Heart left ventricle (tissue), 16 donors: Measurements from ENCODE around the gene LMO4. TPM values are rescaled to one million over a fixed set of nuclear protein-coding genes. Genes with fewer than 3 reads are reported as not detected.

Experiments used
- ATAC-seq, 4 donors: fragments of 200-7000 bp; cut with Tn5 transposase; one replicate each; pipeline ENCODE4 v1.9.1; 2020 to 2022; ENCODE audit warnings: moderate library complexity in 4 of 4, mild to moderate bottlenecking in 3 of 4, moderate number of reproducible peaks in 1 of 4
- DNase-seq, 5 donors: peaks; one replicate each; pipeline ENCODE4 v3.0.0-alpha.2; 2020
- H3K27ac ChIP-seq, 12 donors: fragments of 200-600 bp; sonication (generic) in 4 of 12; one replicate each; pipeline versions ENCODE4 v1.5.0 to v1.8.0; 2016 to 2022; ENCODE audit warnings: mild to moderate bottlenecking in 2 of 12
- H3K27me3 ChIP-seq, 9 donors: fragments of 200-600 bp; sonication (generic) in 2 of 9; one replicate each; pipeline versions ENCODE4 v1.5.1 to v1.8.0; 2016 to 2022; ENCODE audit warnings: mild to moderate bottlenecking in 3 of 9
- H3K36me3 ChIP-seq, 9 donors: fragments of 200-600 bp; sonication (generic) in 2 of 9; one replicate each; pipeline versions ENCODE4 v1.5.0 to v1.8.0; 2018 to 2022; ENCODE audit warnings: mild to moderate bottlenecking in 2 of 9
- H3K4me1 ChIP-seq, 12 donors: fragments of 200-600 bp; sonication (generic) in 4 of 12; one replicate each; pipeline versions ENCODE4 v1.5.0 to v1.8.0; 2016 to 2022; ENCODE audit warnings: mild to moderate bottlenecking in 3 of 12
- H3K4me3 ChIP-seq, 12 donors: fragments of 200-600 bp; sonication (generic) in 4 of 12; one replicate each; pipeline versions ENCODE4 v1.5.0 to v1.8.0; 2017 to 2022; ENCODE audit warnings: mild to moderate bottlenecking in 9 of 12, moderate library complexity in 4 of 12
- H3K9me3 ChIP-seq, 12 donors: fragments of 200-600 bp; sonication (generic) in 4 of 12; one replicate each; pipeline versions ENCODE4 v1.5.0 to v1.8.0; 2016 to 2022; ENCODE audit warnings: mild to moderate bottlenecking in 1 of 12
- CTCF ChIP-seq, 12 donors: fragments of 200-600 bp; sonication (generic) in 4 of 12; IDR thresholded peaks; one replicate each; pipeline versions ENCODE4 v1.5.0 to v1.8.0; 2018 to 2022; ENCODE audit warnings: antibody characterized with exemption in 12 of 12, mild to moderate bottlenecking in 5 of 12
- POLR2A ChIP-seq, 2 donors: fragments of 450-650 bp; IDR thresholded peaks; one replicate each; pipeline ENCODE4 v1.6.1; 2017; ENCODE audit warnings: antibody characterized with exemption in 2 of 2, mild to moderate bottlenecking in 2 of 2, moderate library complexity in 2 of 2
- WGBS, 4 donors: extraction: QIAGEN DNeasy Blood & Tissue Kit in 2 of 4; methylation state at CpG; one replicate each; pipeline versions ENCODE4 v1.1.5 to v1.1.7; 2013 to 2018; 5-methylcytosine and 5-hydroxymethylcytosine counted together
- intact Hi-C, 10 donors: fragments of 100-400 bp; cut with DNase I; formaldehyde crosslinking; loops; one replicate each; pipeline versions ENCODE4 v1.11.1 to v1.14.2; 2022
- polyA plus RNA-seq, 2 donors: library from polyadenylated mRNA; stranded (reverse); fragments of 200-250 nt; gene quantifications; one replicate each; pipeline ENCODE4 v1.2.3, GENCODE V29; 2013
- total RNA-seq, 9 donors: library from RNA; depleted of rRNA in 2 of 9; stranded (reverse); fragments of >200 nt in 2 of 9; fragmentation: NEBNext Ultra II Directional in 3 of 9; extraction: Animal tissue kit (Norgen Biotek cat#: 25700) in 3 of 9; gene quantifications; one replicate each; pipeline versions ENCODE4 v1.1.0 to v1.2.4, GENCODE V29; 2016 to 2023
- donor health status: ischemic (EF 13 %, LVEDD 7.1; RV severe dilation, severe dysfunction).
- donor health status: healthy with polysubstance abuse.
- donor health status: DM: no; HTN: yes; CAD: no.
- donor health status: DM: no; HTN: no; CAD: no.
- donor health status: ischemic (EF 25% LVEDD 6.9; RV normal size, moderate dysfunction).
- donor health status: ischemic (EF 25% LVEDD 5.7; RV mildly dilated, moderate dysfunction).
- donor health status: healthy.
- donor health status: DM: yes; HTN: yes; CAD: no.
- donor health status: ischemic (EF 35%, LVEDD 5.7; RV mildly dilated, moderate dysfunction).
- donor health status: nonischemic (EF 11% LVEDD 7.7; RV severe dilation, severe dysfunction).
- donor health status: DM: yes; HTN: yes; CAD: no.
- donor health status: PGD.
- donor health status: ischemic (EF 29% LVEDD 5.4; RV normal size, mild dysfunction).
- donor health status: nonischemic (EF 23%, LVEDD 6.1; RV moderate dilation, normal function).

The LMO4 gene
- total and polyA plus RNA-seq, 11 donors, result 23.3 to 60.7 (median 29.6) TPM

DNA sequence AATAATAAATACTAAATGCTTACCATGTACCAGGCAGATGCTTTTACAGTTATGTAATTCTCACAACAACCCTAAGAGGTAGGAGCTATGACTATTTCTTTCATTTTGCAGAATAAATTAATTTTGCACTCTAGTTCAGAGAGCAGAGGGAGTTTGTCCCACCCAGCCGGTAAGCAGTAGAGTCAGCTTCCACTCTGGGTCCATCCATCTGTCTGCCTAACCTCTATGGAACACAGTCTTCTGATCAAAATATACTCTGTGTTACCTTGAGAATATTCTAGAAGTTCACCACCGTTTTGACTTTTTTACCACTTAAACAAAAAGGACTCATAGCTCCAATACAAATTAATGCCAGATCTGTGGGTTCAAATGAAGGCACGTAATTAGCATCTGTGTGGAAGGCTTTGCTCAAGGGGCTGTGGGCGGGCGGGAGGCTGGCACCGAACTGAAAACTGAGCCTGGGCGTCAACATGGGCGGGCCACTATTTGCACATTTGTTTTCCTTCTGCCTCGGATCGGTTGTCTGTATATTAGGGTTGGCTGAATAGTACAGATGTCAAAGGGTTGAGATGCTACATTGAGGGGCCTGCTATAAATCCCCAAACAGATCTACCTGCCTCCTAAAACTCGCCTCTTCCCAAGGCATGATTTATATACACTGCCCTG is 33.1 kb upstream of the LMO4 start:
- DNase-seq (no peak), ATAC-seq (no peak)
- no peaks in the 10 kb centered on the region for H3K4me1 ChIP-seq
- H3K27ac ChIP-seq, result no peak overlapping the region
- intact Hi-C loops, result loop anchor here in 8 of 10 donors (10.0 kb wide), 4 partner anchors 161 to 1009 kb away; no protein-coding TSS in a partner anchor
- H3K4me3 ChIP-seq, result no peak overlapping the region
- no peak for TF ChIP-seq POLR2A (IDR thresholded peaks at IDR 0.05)
- no peak for TF ChIP-seq CTCF (IDR thresholded peaks at IDR 0.05)
- peaks cover 0 to under 1% (median 0%) of the 10 kb centered on the region in 9 donors for H3K27me3 ChIP-seq
- no peaks in the 10 kb centered on the region for H3K36me3 ChIP-seq
- no peaks in the 10 kb centered on the region for H3K9me3 ChIP-seq
- WGBS, 4 donors, result 67 to 72% (median 69%) methylated on average over 11 of the region's 11 CpGs

- DNase-seq, result no peak
- H3K4me3 ChIP-seq, result no peak overlapping the region
- no peaks in the 10 kb centered on the region for H3K4me1 ChIP-seq
- intact Hi-C loops, result loop anchor here in 8 of 10 donors (10.0 kb wide), 4 partner anchors 161 to 1009 kb away; no protein-coding TSS in a partner anchor
- no peaks in the 10 kb centered on the region for H3K9me3 ChIP-seq
- H3K36me3 ChIP-seq, result no peaks in the 10 kb centered on the region
- ATAC-seq, result no peak
- H3K27me3 ChIP-seq, result no peaks in the 10 kb centered on the region
- no peak for TF ChIP-seq POLR2A (IDR thresholded peaks at IDR 0.05)
- no peak overlapping the region for H3K27ac ChIP-seq
- 85 to 92% (median 88%) methylated on average over 6 of the region's 6 CpGs for WGBS, 4 donors
Measured at GRCh38 chr1:87296206-87296605, 32.5 kb upstream of the LMO4 start.

- no peaks in the 10 kb centered on the region for H3K36me3 ChIP-seq
- intact Hi-C loops, result loop anchor here in 8 of 10 donors (10.0 kb wide), 4 partner anchors 165 to 1005 kb away; no protein-coding TSS in a partner anchor
- no peak for TF ChIP-seq CTCF (IDR thresholded peaks at IDR 0.05)
- no peak for TF ChIP-seq POLR2A (IDR thresholded peaks at IDR 0.05)
- 50 to 77% (median 69%) methylated on average over 1 of the region's 1 CpG for WGBS, 4 donors
- ATAC-seq, result no peak
- no peak overlapping the region for H3K27ac ChIP-seq
- no peaks in the 10 kb centered on the region for H3K4me1 ChIP-seq
- no peak overlapping the region for H3K4me3 ChIP-seq
- no peak for DNase-seq
- no peaks in the 10 kb centered on the region for H3K9me3 ChIP-seq
- H3K27me3 ChIP-seq, result no peaks in the 10 kb centered on the region
Measured at GRCh38 chr1:87299661-87300060, 29.0 kb upstream of the LMO4 start.

DNA sequence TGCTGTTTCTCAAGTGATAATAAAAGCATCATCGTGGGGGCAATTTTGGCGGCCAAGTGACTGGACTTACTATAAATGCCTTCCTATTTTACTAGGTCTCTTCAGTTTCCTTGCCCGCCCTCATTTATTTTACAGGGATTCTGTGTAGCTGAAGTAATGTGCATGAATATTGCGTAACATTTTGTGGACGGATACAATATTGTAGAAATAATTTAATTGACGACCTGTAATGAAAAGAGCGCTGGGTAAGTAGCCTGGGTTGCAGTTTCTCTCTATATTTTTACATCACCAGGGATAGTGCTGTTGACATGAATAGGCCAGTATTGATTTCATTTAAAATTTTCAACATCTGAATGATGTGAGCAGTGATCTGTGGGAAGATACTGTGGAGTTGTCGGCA is 28.1 kb upstream of the LMO4 start:
- TF ChIP-seq CTCF (IDR thresholded peaks at IDR 0.05) (no peak), POLR2A (IDR thresholded peaks at IDR 0.05) (no peak)
- 88 to 93% (median 90%) methylated on average over 8 of the region's 8 CpGs for WGBS, 4 donors
- DNase-seq (no peak), ATAC-seq (no peak)
- Histone ChIP-seq H3K4me3 (no peak overlapping the region), H3K27me3 (no peaks in the 10 kb centered on the region), H3K4me1 (no peaks in the 10 kb centered on the region), H3K27ac (no peak overlapping the region), H3K36me3 (no peaks in the 10 kb centered on the region), H3K9me3 (no peaks in the 10 kb centered on the region)
- intact Hi-C loops, result no loop called here
